GM12865 (cell line): Measurements from ENCODE around the gene SKA3.
A peak's percentile ranks its signal among the peaks of the same experiment; 100 is the strongest.
"Not testable (repeated sequence)": the region's sequence is repeated elsewhere in the genome, so short reads cannot be mapped to it uniquely, and the experiment has no call there.

Source experiments
- DNase-seq: peaks from one replicate; pipeline ENCODE4 v3.0.0; 2010; ENCODE audit warnings: low read depth
- H3K4me3 ChIP-seq: 2 replicates; pipeline ENCODE4 v1.5.1; 2011; ENCODE audit warnings: mild to moderate bottlenecking, low read depth, low read length, control low read depth
- CTCF ChIP-seq: IDR thresholded peaks from 2 replicates; pipeline ENCODE4 v1.5.1; 2011; ENCODE audit warnings: low read length, control low read depth, low read depth, inconsistent platforms; ENCODE audit not compliant: insufficient read depth; ENCODE audit errors: missing control alignments

The SKA3 gene

GRCh38 chr13:21176982-21177284 is 581 bp upstream of the SKA3 start:
- no peak for TF ChIP-seq CTCF
- H3K4me3 ChIP-seq = peak overlapping the region; percentile 82
- DNase-seq = no peak

- peak overlapping the region; percentile 82 for H3K4me3 ChIP-seq
- DNase-seq = peak; percentile 17
- TF ChIP-seq CTCF = no peak
Measured at GRCh38 chr13:21175656-21176214, 617 bp downstream of the SKA3 start.

GRCh38 chr13:21173767-21174166 is 2.6 kb downstream of the SKA3 start:
- not testable (repeated sequence) for H3K4me3 ChIP-seq

GRCh38 chr13:21171420-21171819 is 4.9 kb downstream of the SKA3 start:
- no peak for DNase-seq
- no peak overlapping the region for H3K4me3 ChIP-seq
- no peak for TF ChIP-seq CTCF

More at GRCh38 chr13:21173767-21174166, 2.6 kb downstream of the SKA3 start:
- not testable (repeated sequence) for DNase-seq

- not testable (repeated sequence) for H3K4me3 ChIP-seq, DNase-seq
Measured at GRCh38 chr13:21165606-21166005, 10.7 kb downstream of the SKA3 start.

GRCh38 chr13:21164631-21165030 is 11.7 kb downstream of the SKA3 start:
- H3K4me3 ChIP-seq = no peak overlapping the region
- no peak for TF ChIP-seq CTCF
- no peak for DNase-seq

- no peak overlapping the region for H3K4me3 ChIP-seq
- DNase-seq = no peak
- TF ChIP-seq CTCF = no peak
Measured at GRCh38 chr13:21152251-21152899, 24.0 kb downstream of the SKA3 start.

GRCh38 chr13:21150013-21150412 is 26.3 kb downstream of the SKA3 start:
- no peak for DNase-seq
- no peak overlapping the region for H3K4me3 ChIP-seq
- no peak for TF ChIP-seq CTCF
